Measurements from ENCODE around the gene TNFAIP3.

DNA sequence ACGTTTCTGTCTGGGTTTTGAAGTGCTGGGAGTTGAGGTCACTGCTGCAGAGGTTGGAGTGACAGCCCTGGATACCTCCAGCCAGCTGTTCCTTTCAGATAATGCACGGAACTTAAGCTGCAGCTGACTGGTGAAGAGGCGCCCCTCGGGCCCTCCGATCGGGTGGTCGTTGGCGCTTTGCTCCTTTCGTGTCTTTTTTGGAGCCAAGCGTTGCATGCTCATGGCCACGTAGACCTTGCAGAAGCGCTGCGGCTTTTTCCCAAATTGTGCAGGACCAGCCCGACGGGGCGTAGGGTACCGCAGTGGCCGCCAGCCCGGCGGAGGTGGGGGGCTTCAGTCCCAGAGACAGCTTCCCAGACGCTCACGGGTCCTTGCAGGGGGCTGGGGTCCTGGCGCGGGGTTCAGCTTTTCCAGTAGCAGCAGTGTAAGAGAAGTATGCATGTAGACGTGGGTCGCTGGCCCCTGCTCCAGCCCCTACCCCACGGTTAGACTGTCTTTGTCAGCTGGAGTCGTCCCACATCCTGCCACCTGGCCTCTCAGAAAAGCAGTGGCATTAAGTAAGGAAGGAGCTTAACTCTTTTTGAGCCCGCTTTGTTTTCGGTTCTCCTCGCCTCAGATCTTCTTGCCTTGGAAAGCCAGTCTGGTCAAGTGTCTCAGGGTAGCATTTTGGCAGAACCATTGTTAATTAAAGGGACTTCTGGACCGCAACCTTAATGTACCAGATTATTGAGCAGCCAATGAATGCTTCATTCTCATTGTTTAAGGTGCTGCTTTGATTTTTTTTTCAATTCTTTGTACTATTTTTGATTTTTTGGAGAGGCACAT, 838 bp downstream of the TNFAIP3 start:
- TF ChIP-seq POLR2A (IDR thresholded peaks at IDR 0.05) (no peak), CTCF (IDR thresholded peaks at IDR 0.05) (no peak)

Measured in thyroid gland (tissue), 4 donors.